GM19025 (cell line): ENCODE results near the gene TRABD2B.

Source experiments
- ATAC-seq: cut with Tn5 transposase; IDR thresholded peaks from one replicate; pipeline ENCODE4 v1.9.1; 2021; ENCODE audit warnings: mild to moderate bottlenecking, low read depth, moderate library complexity; ENCODE audit not compliant: unreplicated experiment

Gene TRABD2B

DNA sequence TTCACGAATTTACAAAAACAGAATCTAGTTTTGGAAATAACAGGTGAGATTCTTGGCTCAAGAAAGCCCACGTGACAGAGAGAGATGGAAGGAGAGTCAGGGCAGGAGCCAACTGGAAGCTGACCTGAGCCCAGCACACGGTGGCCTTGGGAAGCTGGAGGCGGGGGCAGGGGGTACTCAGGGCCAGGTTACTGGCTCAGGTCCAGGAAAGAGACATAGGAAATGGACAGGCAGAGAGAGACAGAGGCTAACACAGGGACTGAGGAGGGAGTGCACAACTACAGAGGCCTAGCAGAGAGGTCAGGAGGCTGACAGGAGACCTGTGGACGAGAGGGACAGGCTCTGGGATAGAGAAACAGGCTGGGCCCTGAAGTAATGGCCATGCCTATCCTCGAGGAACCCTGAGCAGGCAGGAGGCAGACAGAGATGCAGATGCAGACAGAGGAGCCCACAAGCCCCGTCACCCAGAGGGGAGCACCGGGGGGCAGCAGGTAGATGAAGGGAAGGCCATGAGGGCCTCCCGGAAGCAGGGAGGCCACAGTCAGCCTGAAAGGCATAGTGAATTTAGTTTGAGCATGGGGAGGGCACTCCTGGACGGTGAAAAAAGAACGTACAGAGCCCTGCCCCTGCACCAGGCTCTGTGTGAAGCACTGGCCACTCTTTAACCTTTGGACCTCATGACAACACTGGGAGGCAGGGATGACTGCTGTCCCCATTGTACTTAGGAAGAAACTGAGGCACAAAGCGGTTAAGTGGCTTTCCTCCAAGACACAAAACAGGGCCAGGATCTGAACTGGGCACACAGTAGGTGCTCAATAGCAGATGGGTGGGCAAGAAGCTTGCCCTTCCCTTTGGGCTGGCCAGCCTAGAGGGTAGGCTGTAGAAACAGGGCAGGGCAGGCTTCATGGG is 230.1 kb downstream of the TRABD2B start:
- ATAC-seq = no peak

DNA sequence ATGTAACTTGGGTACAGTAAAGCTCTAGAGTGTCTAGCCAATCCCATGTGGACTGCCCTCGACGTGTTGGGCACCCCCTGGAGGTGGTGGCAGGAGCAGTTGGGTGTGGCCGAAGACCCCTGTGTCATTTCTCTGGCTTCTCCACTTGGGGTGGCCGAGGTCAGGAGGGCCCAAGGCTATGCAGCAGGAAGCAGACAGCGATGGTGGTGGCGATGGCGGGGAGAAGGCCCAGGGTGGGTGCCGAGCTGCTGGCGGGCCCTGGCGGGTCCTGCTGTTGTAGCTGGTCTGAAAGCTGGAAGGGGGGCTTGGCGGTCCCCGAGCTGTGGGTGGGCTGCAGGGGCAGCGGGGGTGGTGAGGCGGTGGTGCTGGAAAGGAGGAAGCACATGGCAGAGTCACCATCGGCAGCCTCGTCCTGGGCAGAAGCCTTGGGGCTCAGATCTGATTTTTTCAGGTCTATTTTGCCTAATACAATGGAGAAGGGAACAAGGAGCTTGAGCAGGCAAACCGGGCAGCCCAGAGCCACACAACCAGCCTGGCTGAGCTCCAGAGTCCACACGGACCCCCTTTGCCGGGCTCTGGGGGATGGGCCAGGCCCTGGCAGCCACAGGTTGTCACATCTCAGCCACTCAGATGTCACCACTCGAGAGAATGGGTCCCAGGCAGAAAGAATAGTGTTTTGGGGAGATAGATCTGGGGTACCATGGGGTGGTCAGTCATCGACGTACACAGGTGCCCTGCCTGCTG is 231.3 kb downstream of the TRABD2B start:
- ATAC-seq = no peak

DNA sequence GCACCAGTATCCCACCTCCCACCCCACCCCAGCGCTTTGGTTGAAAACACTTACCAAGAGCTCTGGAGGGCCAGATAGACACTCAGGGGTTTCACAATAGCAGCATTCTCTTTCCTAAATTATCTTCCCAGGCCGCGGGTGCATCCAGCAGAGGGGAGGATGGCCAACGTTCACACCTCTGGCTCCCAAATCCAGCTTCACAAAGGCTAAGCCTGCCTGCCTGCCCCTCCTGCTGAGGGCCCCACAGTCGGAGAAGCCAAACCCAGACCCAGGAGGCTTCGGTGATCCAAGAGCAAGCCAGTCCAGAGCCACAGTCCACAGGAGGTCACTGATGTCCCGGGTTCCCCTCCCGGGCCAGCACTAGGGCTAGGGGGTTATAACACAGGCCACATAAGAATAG is 231.9 kb downstream of the TRABD2B start:
- ATAC-seq = no peak

DNA sequence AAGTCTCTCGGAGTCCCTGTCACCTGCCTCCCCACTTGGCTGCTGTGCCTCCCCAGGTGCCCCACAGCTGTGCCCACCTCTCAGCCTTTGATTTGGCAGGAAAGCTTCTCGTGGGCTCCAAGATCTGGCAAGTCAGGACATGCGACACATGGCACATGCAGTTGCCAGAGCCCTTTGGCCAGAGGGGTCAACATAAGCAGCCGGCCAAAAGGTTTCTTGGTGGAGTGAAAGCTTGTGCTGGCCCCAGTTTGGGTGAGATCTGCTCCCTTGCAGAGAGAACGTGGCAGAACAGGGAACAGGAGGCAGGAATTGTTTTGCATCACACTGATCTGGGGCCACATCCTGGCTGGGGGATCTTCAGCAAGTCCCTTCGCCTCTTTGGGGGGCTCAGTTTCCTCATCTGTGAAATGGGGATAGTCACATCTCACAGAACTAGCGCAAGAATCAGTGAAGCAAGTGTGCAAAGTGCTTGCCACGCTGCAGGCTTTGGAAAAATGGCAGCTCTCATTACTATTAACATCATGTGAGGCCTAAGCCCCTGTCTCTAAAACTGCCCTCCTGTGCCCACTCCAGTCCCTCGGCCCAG is 232.6 kb downstream of the TRABD2B start:
- ATAC-seq = no peak

DNA sequence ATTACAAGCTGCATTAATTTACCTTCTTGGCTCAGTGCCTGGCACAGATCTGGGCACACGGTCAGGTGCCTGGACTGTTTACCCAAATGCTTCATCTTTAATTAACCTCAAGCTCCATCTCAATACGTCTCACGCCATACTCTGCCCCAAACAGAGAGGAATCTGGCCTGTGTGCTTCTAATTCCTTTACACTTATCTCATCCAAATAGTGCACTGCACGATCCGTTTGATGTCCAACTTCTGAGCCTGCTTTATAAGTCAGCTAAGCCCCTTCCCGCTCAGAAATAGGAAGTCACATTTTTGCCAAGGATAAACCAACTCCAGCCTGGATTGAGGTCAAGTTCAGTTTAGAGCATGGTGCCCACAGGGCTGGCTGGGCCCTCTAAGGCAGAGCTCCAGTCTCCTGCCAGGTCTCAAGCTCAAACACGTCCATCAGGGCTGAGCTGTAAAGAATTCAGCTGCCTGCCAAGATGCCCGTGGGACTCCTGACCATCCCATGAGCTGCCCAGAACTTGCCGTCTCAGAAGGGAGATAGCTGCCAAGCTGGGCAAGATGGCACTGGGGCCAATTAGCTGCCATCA is 233.5 kb downstream of the TRABD2B start:
- ATAC-seq = no peak

DNA sequence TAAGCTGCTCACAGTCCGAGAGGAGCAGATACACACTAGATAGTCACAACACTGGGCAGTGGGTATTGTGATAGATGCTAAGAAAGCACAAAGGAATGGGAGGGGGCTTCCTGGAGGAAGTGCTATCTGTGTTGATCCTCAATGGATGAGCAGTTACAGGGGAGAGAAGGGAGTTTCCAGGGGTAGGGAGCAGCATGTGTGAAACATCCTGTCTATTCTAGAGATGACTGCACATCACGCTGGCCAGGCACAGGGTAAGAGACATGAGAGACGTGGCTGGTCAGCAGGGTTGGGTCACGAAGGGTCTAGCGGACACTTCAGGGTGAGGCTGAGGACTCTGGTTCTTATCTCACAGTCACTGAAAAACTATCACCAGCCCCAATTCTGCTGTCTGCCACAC is 235.2 kb downstream of the TRABD2B start:
- no peak for ATAC-seq

DNA sequence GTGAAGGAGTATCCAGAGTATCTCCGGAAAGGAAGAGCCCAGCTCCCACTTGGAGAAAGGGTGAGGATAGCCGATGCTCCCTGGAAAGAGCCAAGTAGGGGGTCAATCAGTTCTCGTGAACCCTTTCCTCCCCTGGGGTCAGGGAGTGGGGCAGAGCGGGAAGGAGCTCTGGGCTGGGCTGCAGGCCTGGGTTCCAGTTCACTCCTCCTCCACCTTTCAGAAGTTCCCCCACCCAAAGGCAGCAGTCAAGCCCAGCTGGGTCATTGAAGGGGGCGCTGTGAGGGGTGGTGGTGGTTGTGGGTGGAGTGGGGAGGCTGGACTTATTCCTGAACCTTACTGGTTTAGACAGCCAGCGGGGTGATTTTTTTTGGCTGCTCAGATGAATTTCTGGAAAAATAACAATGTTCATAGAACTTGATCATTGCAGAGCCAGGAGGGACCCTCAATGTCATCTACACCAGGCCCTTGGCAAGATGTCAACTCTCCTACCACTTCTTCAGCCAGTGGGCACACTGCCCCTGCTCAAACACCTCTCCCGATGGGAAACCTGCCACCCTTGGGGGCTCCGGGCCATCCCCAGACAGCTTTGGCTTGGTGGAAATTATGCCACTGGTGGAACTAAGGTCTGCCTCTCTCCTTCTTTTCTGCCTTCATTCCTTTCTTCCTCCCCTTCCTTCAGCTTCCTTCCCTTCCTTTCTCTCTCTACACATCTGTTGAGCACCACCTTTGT is 235.8 kb downstream of the TRABD2B start:
- ATAC-seq = no peak

DNA sequence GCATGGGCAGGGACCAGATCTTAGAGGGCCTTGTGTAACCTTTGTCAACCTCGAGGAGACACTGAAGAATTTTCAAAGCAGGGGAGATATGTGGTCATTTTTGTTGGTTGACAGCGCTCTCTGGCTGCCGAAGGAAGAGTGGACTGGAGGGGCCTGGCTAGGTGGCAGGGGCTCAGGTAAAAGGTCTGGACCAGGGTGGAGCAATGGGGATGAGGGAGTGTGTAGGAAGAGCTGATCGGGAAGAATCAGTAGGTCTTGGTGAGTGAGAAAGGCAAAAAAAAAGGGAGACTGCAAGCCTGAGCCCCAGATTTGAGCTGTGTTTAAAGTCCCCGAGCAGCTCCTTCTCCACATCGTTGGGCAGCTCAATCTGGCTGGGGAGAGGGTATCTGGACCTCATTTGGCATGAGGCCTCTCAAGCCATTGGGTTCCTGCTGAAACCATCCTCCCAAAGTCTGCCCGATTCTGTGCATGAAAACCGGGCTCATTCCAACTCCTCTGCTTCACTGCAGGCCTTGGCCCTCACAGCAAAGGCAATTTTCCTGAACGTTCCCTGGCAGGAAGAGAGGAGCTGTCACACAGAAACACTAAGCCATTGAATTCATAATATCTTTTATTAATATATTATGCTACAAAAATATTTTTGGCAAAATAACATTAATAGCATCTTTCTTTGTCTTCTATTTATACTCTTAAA is 237.1 kb downstream of the TRABD2B start:
- ATAC-seq = no peak

DNA sequence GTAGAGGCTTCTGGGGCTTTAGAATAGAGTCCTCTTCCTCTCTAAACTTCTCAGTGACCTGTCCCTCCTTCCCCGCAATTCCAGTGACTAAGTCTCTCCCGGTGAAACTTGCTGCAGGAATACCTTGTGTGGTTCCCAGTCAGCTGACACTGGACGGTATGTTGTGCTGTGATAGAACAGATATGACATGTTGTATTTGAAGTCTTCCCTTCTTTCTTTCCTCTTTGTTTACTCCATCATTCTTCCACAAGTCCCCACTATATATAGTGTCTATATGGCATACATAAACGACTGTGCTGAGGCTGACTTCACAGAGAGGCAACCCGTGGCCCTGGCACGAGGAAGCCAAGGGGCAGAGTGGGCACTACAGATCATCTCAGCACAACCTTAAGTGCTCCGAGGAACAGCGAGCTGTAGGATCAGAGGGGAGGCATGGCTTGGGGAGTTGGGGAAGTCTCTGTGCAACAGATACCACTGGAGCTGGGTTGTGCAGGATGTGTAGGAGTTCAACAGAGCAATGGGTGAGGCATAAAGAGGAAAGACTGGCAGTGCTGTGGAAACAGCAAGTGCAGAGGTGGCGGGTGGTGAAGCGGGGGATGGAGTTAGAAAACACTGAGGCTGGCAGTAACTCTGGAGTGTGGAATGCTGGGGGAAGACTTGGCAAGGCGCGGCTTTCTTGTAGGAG is 237.8 kb downstream of the TRABD2B start:
- ATAC-seq = no peak

DNA sequence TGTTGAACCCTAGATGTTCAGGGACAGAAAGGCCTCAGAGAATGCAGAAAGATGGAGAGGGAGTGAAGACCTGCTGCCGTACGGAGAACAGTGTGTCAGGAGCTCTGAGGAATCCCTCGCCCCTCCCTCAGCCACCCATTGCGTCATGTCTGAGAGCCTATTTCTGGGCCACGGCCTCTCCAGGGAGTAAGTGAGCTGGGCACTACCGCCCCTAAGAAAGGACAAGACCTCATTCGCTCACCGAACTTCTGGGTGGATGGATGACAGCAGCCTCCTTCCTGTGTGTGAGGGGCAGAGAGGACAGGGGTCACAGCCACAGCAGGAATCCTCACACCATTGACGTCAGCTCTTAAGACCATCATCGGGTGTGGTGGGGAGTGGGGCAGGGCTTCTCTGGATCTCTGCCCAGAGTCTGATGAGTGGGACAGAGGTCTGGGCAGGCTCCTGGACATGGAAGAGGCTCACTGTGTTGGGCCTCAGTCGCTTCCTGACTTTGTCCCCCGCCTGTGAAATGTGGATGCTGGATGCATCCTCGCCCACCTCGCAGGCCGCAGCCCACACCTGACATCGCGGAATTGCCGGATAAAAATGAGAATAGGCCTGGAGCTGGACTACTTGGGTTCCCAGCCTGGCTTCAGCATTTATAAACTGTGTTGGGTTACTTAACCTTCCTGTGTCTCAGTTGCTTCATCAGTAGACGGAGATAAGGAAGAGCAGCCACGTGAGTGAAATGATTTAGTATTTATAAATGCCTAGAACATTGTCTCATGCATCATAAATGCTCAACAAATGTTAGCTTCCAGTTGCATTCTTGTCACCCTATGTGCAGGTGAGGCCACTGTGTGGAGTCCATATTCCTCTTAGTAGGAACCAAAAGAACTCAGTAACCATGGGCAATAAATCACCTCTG is 238.6 kb downstream of the TRABD2B start:
- ATAC-seq = no peak

DNA sequence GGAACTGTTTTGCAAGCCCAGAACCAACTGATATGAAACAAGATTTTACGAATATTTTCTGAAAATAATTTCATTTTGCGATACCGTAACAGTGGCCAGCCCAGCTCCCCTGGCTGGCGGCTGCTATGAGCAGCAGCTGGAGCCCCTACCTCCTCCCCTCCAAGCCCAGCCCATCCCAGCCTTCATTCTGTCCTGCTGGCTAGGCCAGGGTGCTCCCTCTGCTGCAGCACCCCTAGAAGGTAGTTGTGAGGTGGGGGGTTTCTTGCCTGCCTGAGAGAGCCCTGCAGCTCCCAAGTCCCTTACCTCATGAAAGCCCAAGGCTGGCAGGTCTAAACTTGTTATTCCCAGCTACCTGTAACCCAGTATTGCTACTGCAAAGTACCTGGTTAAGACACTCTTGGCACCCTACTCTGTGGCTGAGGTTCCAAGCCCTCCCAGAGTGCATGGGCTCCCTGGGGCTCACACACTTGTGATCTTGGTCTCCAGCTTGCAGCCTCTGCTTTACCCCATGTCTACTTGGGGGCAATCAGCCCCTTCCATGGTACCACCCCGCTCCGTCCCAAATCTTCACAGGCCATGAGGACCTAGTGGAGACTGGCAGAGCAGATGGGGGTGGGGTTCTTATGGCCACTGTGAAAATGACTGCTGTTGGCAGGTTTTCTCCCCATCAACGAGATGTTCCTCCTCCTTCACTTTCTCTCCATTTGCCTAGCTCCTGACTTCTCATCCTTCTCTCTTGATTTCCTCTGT is 239.8 kb downstream of the TRABD2B start:
- no peak for ATAC-seq

DNA sequence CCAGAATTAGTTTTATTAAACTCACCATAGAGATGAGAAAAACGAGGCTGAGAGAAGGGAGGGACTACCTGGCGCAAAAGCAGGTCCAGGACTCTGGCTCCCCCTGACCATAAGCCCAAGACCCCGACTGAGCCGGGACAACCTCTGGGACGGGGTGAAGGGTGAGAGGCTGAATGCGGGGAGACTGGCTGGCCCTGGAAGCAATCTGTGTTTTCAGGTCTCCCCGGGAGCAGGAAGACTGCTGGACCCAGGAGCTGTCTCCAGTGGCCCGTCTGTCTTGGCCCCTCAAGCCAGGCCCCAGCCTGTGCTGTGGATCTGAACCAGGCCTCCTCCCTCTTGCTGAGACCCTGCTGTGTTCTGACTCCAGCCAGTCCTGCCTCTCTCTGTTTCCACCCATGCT is 240.8 kb downstream of the TRABD2B start:
- ATAC-seq = no peak

DNA sequence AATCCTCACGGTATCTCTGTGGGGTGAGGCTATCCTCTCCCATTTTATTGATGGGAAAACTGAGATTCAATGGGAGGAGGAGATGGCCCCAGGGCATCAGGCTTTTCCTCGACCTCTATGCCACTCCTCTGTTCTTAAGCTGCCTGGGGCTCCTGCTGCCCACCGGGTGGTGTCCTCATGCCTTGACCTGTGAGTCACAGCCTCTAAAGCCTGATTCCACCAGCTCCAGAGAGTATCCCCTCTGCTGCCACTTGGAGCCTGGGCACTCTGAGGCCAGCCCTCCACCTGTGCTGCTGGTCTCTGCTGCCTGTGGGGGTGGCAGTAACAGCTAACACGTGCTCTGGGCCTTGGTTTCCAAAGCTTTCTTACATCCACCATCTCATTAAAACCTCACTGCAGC is 241.2 kb downstream of the TRABD2B start:
- ATAC-seq = no peak

DNA sequence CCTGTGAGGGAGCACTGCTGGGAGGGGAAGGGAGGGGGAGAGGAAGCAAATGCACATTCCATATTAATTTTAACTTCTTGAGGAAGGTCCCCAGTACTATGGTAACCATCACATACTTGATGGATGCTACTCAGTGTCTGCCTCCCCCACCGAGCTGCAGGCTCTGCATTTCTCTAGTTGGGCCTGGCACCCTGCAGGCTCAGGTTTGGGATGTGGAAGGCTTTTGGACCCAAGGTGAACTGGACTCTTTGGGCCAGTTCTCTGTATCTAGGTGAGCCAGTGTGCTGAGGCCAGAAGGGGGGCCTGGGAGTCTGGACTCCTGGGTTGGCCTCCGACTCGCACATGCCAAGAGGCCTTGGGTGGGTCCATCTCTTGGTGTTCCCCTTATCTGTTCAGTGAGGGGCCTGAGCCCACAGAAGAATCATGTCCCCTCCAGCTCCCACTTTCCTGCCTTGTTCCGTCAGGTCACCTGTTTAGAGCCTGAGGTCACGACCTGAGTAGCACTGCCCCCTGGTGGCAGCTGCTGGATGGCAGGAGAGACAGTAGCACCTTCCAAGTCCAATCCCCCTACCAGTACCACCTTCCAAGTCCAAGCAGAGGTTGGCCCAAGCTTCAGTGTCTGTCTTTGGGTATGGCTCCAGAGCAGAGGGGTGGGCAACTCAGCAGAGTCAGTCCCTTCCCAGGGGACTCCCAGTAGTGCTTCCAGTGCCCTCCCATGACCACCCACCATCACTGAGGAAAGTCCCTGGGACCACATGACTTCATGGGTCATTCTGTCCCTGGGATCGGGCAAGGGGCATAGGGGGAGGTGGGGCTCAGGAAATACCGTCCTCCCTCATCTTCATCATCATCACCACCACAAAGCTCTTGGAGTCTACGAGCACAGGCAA is 241.8 kb downstream of the TRABD2B start:
- no peak for ATAC-seq

DNA sequence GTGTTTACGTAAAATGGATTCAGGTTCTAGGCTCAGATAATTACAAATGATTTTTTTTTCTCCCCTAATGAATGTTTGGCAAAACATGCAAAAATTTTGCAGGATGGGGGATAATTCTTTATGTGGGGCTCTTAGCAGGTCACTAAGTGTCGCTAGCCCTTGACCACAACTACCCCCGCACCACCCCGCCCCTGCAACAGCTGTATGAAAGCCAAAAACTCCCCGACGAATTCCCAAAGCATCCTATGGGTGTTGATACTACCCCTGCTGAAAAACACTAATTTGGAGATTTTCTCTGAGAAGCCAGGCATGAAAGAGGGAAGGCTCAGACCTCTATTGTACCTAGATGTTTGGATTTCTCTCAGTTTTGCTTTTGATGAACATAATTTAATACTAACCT is 243.0 kb downstream of the TRABD2B start:
- no peak for ATAC-seq

DNA sequence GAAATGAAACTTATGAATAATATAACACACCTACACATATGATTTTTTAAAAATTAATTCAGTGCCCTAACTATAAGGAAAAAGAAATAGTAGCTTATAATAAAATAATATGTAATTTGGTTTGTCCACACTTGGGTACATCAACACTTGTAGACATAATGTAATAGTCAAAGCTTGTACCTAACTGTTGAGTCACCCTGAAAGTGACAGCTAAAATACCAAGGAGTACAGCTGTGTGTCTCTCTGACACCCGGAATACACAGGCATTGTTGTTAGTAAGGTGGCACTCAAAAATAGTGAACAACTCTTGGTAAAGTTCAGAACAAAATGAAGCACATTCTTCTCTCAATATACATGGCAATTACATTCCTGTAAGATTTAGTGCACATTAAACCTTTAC is 243.4 kb downstream of the TRABD2B start:
- no peak for ATAC-seq

DNA sequence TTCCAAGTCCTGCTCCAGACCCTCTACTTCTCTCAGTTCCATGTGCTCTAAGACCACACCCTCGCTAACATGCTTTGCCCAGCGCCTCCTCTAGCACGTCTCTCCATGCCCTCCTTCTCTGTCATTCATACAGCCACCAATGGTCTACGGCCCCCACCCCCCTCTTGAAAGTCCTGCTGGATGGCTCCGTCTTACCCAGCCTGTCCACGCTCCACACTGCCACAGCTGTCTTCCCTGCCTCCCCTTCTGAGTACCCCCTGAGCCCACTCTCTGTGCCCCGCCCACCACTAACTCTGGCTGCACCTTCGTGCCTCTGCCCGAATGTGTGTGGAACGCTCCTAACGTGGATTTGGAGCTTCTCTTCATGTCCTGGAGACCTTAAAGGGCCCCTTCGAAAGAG is 244.6 kb downstream of the TRABD2B start:
- ATAC-seq = no peak
